Hematopoietic multipotent progenitor cell treated with erythropoietin and hydrocortisone succinate and interleukin-3 and kit ligand, for 6 days (in vitro differentiated cells): ENCODE results near the gene RRAGA.
"Not testable (repeated sequence)": the region's sequence is repeated elsewhere in the genome, so short reads cannot be mapped to it uniquely, and the experiment has no call there.

Experiments
- DNase-seq: peaks from one replicate; pipeline ENCODE4 v3.0.0-alpha.2; 2015

Gene RRAGA, protein sequence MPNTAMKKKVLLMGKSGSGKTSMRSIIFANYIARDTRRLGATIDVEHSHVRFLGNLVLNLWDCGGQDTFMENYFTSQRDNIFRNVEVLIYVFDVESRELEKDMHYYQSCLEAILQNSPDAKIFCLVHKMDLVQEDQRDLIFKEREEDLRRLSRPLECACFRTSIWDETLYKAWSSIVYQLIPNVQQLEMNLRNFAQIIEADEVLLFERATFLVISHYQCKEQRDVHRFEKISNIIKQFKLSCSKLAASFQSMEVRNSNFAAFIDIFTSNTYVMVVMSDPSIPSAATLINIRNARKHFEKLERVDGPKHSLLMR

DNA sequence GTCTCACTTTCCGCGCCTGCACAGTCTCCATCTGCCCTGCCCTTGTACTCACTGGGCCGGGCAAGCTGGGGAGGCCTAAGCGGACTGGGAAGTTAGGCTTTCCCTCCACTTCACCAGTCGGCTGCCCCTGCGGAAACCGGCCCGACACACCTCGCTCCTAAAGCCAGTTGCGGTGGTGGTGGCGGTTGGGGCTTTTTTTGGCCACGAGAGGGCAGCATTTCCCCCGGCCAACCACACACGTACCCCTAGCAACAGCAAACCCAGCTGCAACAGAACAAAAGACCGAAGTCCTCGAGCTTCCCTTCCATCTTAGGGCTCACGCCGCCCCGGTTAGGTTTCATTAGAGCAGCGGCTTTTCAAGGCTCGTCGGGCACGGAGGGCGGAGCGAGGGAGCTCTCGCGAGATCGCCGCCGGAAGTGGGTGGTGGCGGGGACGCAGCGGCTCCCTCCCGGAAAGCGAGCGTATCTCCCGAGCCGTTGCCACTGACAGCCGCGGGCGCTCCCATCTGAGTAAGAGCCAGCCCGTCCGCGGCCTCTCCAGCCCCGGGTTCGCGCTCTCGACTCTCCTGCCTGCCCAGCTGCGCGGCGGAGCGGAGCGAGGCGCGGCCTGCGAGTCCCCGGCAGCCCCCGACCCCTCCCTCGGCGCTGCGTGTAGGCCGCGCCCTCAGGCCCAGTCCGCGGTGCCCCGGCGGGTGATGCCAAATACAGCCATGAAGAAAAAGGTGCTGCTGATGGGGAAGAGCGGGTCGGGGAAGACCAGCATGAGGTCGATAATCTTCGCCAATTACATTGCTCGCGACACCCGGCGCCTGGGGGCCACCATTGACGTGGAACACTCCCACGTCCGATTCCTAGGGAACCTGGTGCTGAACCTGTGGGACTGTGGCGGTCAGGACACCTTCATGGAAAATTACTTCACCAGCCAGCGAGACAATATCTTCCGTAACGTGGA, at the start of gene RRAGA:
RRAGA (plus strand) TSS at position 462 of the 951 bp plus-strand sequence; CDS start at position 695, 233 bp downstream.
- peak; percentile 97 for DNase-seq

DNA sequence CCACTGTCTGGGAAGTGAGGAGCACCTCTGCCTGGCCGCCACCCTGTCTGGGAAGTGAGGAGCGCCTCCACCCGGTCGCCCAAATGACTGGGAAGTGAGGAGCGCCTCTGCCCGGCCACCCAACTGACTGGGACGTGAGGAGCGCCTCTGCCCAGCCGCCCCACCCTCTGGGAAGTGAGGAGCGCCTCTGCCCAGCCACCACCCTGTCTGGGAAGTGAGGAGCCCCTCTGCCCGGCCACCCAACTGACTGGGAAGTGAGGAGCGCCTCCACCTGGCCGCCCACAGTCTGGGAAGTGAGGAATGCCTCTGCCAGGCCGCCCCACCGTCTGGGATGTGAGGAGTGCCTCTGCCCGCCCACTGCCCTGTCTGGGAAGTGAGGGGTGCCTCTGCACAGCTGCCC, 49.1 kb upstream of the RRAGA start:
- DNase-seq, result no peak

- DNase-seq, result no peak
Observed at GRCh38 chr9:19009391-19009965, 39.7 kb upstream of the RRAGA start.

- no peak for DNase-seq
Observed at GRCh38 chr9:19018201-19018600, 31.0 kb upstream of the RRAGA start.

DNA sequence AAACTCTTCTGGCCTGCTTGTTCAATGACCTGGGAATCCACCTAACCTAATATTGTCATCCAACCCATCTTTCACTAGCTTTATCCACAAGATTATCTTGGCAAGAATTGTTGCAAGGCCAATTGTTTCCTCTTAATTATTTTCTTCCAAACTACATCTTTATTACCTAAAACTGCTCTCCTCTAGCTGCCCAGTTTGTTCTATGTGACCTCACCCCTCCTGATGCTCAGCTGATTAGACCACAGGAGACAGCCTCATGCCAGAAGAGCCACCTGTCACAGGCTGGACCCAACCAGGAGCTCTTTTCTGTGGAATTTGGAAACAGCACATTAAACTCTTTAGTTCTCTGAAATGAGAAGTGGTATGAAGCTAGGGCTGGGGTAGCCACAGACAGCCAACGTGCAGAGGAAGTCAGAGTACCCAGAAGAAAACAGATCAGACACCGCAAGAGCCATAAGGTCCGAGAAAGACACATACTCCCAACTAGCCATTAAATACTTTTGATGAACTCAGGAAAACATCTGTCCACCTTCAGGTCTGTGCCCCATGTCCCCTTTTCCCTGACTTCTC, 28.3 kb upstream of the RRAGA start:
- peak; percentile 21 for DNase-seq

- not testable (repeated sequence) for DNase-seq
Observed at GRCh38 chr9:19021649-19022048, 27.6 kb upstream of the RRAGA start.

DNA sequence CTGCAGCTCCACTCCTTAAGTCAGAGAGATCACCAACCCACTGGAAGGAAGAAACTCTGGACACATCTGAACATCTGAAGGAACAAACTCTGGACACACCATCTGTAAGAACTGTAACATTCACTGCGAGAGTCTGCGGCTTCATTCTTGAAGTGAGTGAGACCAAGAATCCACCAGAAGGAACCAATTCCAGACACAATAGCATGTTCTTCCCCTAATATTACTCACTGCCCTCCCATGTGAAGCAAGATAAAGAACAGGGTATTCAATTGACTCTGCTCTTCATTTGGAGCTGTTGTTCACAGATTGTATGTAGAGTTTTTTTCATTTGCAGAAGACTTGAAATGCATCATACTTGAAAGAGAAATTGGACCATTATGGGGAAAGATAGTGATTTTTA, 27.0 kb upstream of the RRAGA start:
- no peak for DNase-seq

DNA sequence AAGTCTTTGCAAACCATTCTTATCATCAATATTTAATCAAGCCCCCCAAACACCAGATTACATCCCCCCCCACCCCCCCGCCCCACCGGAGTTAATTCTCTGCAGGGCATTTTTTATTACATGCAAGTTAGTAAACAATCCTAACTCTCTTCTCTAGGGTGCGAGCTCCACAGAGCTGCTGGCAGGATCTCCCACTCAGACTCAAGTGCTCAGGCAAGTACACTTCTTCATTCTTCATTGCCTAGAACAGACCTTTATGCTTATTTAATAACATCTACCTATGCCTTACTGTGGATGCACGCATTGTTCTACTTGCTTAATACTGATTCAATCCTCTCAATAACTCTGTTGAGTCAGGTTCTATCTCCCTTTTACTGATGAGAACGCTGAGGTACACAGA, 26.1 kb upstream of the RRAGA start:
- no peak for DNase-seq

GRCh38 chr9:19026375-19026774, 22.9 kb upstream of the RRAGA start:
- DNase-seq, result no peak

DNA sequence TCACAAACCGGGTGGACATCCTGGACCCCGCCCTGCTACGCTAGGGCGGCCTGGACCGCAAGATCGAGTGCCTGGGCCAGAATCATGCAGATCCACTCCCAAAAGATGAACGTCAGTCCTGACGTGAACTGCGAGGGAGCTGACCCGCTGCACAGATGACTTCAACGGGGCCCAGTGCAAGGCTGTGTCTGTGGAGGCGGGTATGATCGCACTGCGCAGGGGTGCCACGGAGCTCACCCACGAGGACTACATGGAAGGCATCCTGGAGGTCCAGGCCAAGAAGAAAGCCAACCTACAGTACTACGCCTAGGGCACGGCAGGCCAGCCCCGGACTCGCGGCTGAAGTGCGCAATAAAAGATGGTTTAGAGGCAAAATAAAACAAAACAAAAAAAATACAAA, 21.4 kb upstream of the RRAGA start:
- DNase-seq, result no peak

GRCh38 chr9:19028835-19029451, 20.3 kb upstream of the RRAGA start:
- peak; percentile 83 for DNase-seq

DNA sequence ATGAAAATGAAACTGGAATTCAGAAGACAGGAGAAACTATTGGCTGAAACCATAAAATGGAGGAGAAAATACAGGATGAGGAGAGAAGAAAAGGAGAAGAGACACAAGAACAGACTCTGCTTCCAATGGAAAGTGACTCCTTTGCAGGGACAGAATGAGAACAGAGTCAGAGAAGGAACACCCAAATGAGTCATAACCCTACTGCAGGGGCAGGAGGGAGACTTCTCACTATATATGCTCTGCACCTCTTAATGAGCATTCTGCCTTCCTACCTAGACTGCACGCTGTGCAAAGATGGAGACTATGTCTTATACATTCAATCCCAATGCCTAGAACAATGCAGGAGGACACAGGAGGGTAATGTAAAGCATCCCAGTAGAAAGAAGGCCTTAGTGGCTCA, 18.3 kb upstream of the RRAGA start:
- no peak for DNase-seq

DNA sequence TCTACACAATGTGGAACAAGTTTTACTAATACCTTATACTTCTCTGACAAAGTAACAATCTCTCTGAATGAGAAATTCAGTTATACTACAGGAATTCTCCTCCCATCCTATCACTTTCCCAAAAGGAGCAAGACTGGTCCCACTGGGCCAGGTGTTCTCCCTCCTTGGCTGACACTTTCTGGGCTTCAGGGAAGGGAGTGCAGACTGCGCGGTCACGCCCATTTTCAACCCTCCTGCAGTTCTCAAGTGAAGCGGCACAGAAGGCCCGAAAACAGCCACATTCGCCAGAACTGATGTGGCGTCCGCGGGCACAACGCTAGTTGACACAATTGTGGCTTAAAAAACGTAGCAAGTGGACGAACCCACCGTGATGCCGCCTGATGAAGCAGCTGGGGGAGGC, 16.8 kb upstream of the RRAGA start:
- no peak for DNase-seq

GRCh38 chr9:19033015-19033414, 16.2 kb upstream of the RRAGA start, which contains the start of gene SAXO1:
SAXO1 (minus strand) TSS chr9:19033209; CDS start chr9:19032908, 301 bp downstream.
- no peak for DNase-seq

GRCh38 chr9:19036611-19037010, 12.6 kb upstream of the RRAGA start:
- DNase-seq, result peak; percentile 4

GRCh38 chr9:19049917-19050636, 850 bp downstream of the RRAGA start:
- DNase-seq, result peak; percentile 31

DNA sequence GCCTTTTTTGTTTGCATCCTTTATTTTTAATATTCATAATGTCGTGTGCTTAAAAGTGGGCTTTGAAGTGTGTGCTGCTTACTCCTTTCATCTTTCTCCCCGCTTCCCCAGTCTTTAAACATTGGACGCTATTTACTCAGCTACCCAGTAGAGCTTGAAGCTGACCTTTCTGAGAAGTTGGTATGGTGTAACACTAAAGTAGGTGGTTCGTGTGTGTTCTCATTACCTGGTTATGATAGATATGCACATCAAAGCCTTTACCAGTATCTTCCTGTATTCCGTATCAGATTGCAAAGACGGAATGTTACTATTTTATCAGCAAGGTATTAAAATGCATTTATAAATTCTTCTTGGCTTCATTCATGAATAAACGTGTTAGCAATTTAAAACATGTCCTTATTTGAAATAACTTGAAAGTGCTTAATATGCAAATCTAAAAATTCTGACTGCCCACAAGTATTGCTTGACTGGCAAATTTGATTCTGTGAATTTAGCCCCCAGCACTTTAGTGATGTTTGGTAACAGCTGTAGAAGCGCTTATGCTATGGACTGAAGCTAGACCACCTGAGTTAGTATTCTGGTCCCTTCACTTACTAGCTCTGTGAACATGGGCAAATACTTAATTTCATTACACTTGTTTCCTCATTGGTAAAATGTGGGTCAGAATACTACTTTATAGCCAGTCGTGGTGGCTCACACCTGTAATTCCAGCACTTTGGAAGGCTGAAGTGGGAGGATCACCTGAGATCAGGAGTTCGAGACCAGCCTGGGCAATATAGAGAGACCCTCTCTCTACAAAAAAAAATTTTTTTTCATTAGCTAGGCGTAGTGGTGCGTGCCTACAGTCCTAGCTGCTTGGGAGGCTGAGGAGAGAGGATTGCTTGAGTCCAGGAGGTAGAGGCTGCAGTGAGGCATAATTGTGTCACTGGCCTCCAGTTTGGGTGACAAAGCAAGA, 1.7 kb downstream of the RRAGA start:
- no peak for DNase-seq

GRCh38 chr9:19057033-19057432, 7.8 kb downstream of the RRAGA start:
- DNase-seq, result no peak

GRCh38 chr9:19074229-19074628, 25.0 kb downstream of the RRAGA start:
- no peak for DNase-seq

GRCh38 chr9:19074836-19075235, 25.6 kb downstream of the RRAGA start:
- DNase-seq, result no peak

- DNase-seq, result peak; percentile 76
Observed at GRCh38 chr9:19085295-19085694, 36.1 kb downstream of the RRAGA start.
